ENCODE measurements around the gene ZCWPW1. TPM values are rescaled to one million over a fixed set of nuclear protein-coding genes. Genes with fewer than 3 reads are reported as not detected.

The ZCWPW1 gene
- total and polyA plus RNA-seq, 3 donors from 2014 or later, result 83.5 to 145 (median 96.5) TPM

DNA sequence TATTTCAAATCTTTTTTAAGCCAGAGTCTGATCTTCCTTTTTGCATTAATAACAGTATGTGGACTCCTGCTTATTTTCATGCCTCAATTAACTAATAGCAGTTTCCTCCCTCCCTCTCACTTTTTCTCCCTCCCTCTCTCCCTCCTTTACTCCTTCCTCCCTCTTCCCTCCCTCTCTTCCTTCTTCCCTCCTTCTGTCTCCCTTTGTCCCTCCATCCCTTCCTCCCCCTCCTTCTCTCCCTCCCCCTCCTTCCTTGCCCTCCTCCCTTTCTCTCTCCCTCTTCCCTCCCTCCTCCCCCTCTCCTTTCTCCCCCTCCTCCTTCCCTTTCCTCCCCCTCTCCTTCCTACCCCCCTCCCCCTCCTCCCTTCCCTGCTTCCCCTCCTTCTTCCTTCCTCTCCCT lies 2.0 kb downstream of the ZCWPW1 start:
- H3K36me3 ChIP-seq (ENCODE audit: low read depth, missing control alignments), result no peaks in the 10 kb centered on the region
- H3K27ac ChIP-seq, result no peak overlapping the region
- H3K27me3 ChIP-seq, result no peaks in the 10 kb centered on the region
- peaks cover 12% of the 10 kb centered on the region for H3K4me1 ChIP-seq
- intact Hi-C loops (cut with DNase I; ENCODE audit: low total_unique reads), result no loop called here
- no peak overlapping the region for H3K4me3 ChIP-seq
- no peaks in the 10 kb centered on the region for H3K9me3 ChIP-seq
- no peak for DNase-seq
- no peak for TF ChIP-seq POLR2A (IDR thresholded peaks at IDR 0.05)
- TF ChIP-seq, protein P1, sequence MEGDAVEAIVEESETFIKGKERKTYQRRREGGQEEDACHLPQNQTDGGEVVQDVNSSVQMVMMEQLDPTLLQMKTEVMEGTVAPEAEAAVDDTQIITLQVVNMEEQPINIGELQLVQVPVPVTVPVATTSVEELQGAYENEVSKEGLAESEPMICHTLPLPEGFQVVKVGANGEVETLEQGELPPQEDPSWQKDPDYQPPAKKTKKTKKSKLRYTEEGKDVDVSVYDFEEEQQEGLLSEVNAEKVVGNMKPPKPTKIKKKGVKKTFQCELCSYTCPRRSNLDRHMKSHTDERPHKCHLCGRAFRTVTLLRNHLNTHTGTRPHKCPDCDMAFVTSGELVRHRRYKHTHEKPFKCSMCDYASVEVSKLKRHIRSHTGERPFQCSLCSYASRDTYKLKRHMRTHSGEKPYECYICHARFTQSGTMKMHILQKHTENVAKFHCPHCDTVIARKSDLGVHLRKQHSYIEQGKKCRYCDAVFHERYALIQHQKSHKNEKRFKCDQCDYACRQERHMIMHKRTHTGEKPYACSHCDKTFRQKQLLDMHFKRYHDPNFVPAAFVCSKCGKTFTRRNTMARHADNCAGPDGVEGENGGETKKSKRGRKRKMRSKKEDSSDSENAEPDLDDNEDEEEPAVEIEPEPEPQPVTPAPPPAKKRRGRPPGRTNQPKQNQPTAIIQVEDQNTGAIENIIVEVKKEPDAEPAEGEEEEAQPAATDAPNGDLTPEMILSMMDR (IDR thresholded peaks at IDR 0.05), result no peak

DNA sequence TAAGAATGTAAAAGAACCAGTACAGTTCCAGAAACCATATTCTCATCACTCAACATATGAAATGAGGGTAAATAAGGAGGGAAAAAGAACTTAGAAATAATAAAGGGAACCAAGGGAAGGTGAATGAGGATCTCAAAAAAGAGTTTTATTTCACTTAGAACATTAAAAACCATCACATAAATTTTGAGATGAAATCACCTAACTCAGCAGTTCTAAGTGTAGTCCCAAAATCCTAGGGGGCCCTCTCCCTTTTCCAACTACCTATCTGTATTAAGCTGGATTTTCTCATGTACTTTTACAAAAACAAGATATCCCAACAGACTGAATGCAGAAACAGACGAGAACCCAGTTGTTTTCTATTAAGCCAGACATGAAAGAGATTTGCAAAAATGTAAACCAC lies 3.2 kb downstream of the ZCWPW1 start:
- H3K27ac ChIP-seq, result no peak overlapping the region

DNA sequence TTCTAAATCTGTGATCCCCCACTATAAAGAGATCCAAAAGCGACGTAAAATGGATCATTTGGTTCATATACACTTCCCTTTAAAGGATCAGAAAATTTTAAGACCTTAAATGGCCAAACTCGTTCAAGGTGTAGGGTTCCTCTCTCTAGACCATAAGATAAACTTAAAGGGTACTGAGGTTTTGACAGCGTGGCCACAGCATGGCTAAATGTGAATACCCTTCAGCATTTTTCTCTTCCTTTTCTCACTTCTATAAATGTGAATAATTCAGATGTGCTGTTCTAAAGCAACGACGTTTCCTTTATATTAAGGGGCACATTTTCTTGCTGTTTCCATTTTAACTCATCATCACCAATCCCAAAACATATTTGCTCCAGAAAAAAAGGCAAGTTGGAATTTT lies 5.2 kb downstream of the ZCWPW1 start:
- 75 to 91% methylated on average over 6 of the region's 6 CpGs for WGBS, 2 donors
- intact Hi-C loops (cut with DNase I; ENCODE audit: low total_unique reads), result no loop called here

More for the DNA sequence above, 3.2 kb downstream of the ZCWPW1 start:
- Histone ChIP-seq H3K9me3 (no peaks in the 10 kb centered on the region), H3K4me3 (no peak overlapping the region), H3K27me3 (no peaks in the 10 kb centered on the region), H3K36me3 (ENCODE audit: low read depth, missing control alignments) (no peaks in the 10 kb centered on the region), H3K4me1 (peaks cover under 1% of the 10 kb centered on the region)
- intact Hi-C loops (cut with DNase I; ENCODE audit: low total_unique reads), result no loop called here
- TF ChIP-seq, protein P1 (IDR thresholded peaks at IDR 0.05), result no peak
- no peak for TF ChIP-seq POLR2A (IDR thresholded peaks at IDR 0.05)
- DNase-seq, result no peak
- WGBS, 2 donors, result 28 to 57% methylated on average over 1 of the region's 1 CpG

DNA sequence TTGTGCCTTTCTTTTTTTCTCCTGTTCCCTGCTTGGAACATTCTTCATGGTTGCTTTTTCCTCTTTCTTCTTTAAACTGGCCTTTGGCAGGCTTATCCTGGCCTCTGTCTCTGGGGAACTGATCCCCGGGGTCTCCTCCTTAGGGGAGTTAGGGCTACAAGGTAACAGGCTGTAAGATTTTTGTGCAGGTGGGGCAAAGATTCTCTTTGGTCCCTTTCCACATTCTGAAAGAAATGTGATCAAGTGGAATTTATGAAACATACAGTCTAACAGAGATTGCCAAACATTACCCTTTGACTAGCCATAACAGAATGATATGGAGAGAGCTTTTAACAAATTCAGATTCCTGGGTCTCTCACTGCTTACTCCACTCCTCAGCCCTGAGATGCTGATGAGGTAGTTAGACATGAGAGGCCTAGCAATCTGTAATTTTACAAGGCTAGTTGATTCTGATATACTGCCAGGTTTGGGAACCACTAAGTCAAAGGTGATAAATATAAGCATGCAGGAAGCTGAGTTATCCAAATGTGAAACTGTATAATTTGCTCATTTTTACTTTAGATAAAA lies 8.8 kb downstream of the ZCWPW1 start:
- WGBS, 2 donors, result 69 to 70% methylated on average over 1 of the region's 1 CpG
- intact Hi-C loops (cut with DNase I; ENCODE audit: low total_unique reads), result no loop called here
- no peaks in the 10 kb centered on the region for H3K9me3 ChIP-seq

More for the DNA sequence above, 5.2 kb downstream of the ZCWPW1 start:
- no peak for DNase-seq
- TF ChIP-seq, protein P1 (IDR thresholded peaks at IDR 0.05), result no peak
- TF ChIP-seq POLR2A (IDR thresholded peaks at IDR 0.05), result no peak
- H3K27me3 ChIP-seq, result no peaks in the 10 kb centered on the region
- H3K4me3 ChIP-seq, result no peak overlapping the region
- H3K9me3 ChIP-seq, result no peaks in the 10 kb centered on the region
- no peaks in the 10 kb centered on the region for H3K4me1 ChIP-seq
- no peaks in the 10 kb centered on the region for H3K36me3 ChIP-seq (ENCODE audit: low read depth, missing control alignments)
- H3K27ac ChIP-seq, result no peak overlapping the region

More for the DNA sequence above, 8.8 kb downstream of the ZCWPW1 start:
- TF ChIP-seq, protein P1 (IDR thresholded peaks at IDR 0.05), result no peak
- no peak for TF ChIP-seq POLR2A (IDR thresholded peaks at IDR 0.05)
- no peak for DNase-seq
- Histone ChIP-seq H3K36me3 (ENCODE audit: low read depth, missing control alignments) (no peaks in the 10 kb centered on the region), H3K27me3 (no peaks in the 10 kb centered on the region), H3K27ac (no peak overlapping the region), H3K4me3 (no peak overlapping the region), H3K4me1 (no peaks in the 10 kb centered on the region)

Data from testis (tissue), 3 donors.